Testis (tissue), 3 donors: ENCODE results near the gene GALNT14. TPM values are rescaled to one million over a fixed set of nuclear protein-coding genes. Genes with fewer than 3 reads are reported as not detected.

Experiments used
- DNase-seq: peaks from one replicate; pipeline ENCODE4 v3.0.0-alpha.2; 2019
- H3K27ac ChIP-seq, 2 donors: fragments of 200-600 bp; sonication (generic); one replicate each; pipeline ENCODE4 v1.5.1; 2019
- H3K27me3 ChIP-seq: fragments of 200-600 bp; sonication (generic); one replicate; pipeline ENCODE4 v1.5.1; 2019
- H3K36me3 ChIP-seq: fragments of 200-600 bp; sonication (generic); one replicate; pipeline ENCODE4 v1.5.1; 2017; ENCODE audit warnings: low read depth; ENCODE audit errors: missing control alignments
- H3K4me1 ChIP-seq: fragments of 200-600 bp; sonication (generic); one replicate; pipeline ENCODE4 v1.5.1; 2019
- H3K4me3 ChIP-seq, 2 donors: fragments of 200-600 bp; sonication (generic); one replicate each; pipeline ENCODE4 v1.5.1; 2017 to 2019
- H3K9me3 ChIP-seq: fragments of 200-600 bp; sonication (generic); one replicate; pipeline ENCODE4 v1.5.1; 2017
- CTCF ChIP-seq, 3 experiments: fragments of 450-650 bp in 2 of 3; fragments of 200-600 bp in 1 of 3; sonication (generic) in 1 of 3; IDR thresholded peaks; one replicate each; pipeline ENCODE4 v1.5.1; 2016 to 2019; ENCODE audit warnings: antibody characterized with exemption in 3 of 3, mild to moderate bottlenecking in 2 of 3, moderate library complexity in 1 of 3
- POLR2A ChIP-seq: fragments of 450-650 bp; IDR thresholded peaks from one replicate; pipeline ENCODE4 v1.6.1; 2017; ENCODE audit warnings: antibody characterized with exemption, mild to moderate bottlenecking, moderate library complexity
- WGBS, 2 donors: methylation state at CpG; one replicate each; pipeline ENCODE4 v1.1.5; 2018; 5-methylcytosine and 5-hydroxymethylcytosine counted together
- intact Hi-C: fragments of 100-400 bp; cut with DNase I; formaldehyde crosslinking; loops from one replicate; pipeline ENCODE4 v1.15.1; 2023; ENCODE audit warnings: low total_unique reads
- polyA plus RNA-seq: library from polyadenylated mRNA; stranded (reverse); fragments of 350-450 nt; fragmentation: Illumina TruSeq; extraction: RNeasy Lipid Tissue Mini Kit (QIAGEN cat#74804); gene quantifications from one replicate; pipeline ENCODE4 v1.2.3, GENCODE V29; 2014; ENCODE audit warnings: low read depth, low replicate concordance; ENCODE audit not compliant: insufficient read depth
- total RNA-seq, 2 donors: library from RNA; depleted of rRNA; stranded (reverse); fragments of >200 nt; gene quantifications; one replicate each; pipeline ENCODE4 v1.2.3, GENCODE V29; 2016

Gene GALNT14
- total and polyA plus RNA-seq, 3 donors from 2014 or later = 6.9 to 31.5 (median 11.6) TPM

GRCh38 chr2:30933496-30933895 lies 204.7 kb downstream of the GALNT14 start:
- Histone ChIP-seq H3K27me3 (no peaks in the 10 kb centered on the region), H3K4me3 (no peak overlapping the region), H3K9me3 (no peaks in the 10 kb centered on the region), H3K4me1 (no peaks in the 10 kb centered on the region), H3K27ac (no peak overlapping the region), H3K36me3 (no peaks in the 10 kb centered on the region)
- no peak for DNase-seq
- WGBS, 2 donors = 76 to 79% methylated on average over 5 of the region's 5 CpGs
- no peak for TF ChIP-seq POLR2A
- no peak for TF ChIP-seq CTCF (IDR thresholded peaks at IDR 0.05)
- intact Hi-C loops = no loop called here

DNA sequence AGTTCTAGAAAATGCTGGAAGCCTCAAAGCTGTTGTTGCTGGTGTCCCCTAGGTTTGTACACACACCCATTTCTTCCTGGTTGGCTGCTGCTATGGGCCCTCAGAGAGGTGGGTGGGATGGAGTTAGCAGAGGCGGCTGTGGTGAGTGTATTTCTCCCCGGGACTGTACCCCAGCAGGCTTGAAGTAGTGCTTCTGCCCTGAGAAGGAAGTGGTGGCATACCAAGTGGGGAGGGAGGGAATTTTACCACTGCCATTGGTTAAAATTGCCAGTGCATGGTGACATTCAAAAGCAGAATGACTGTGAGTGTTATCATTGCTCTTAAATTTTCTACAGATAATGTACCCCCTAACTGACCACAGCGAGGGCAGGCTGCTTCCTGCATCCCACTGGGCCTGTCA lies 205.4 kb downstream of the GALNT14 start:
- intact Hi-C loops = no loop called here
- Histone ChIP-seq H3K27me3 (no peaks in the 10 kb centered on the region), H3K4me1 (no peaks in the 10 kb centered on the region), H3K27ac (no peak overlapping the region), H3K36me3 (no peaks in the 10 kb centered on the region), H3K9me3 (no peaks in the 10 kb centered on the region), H3K4me3 (no peak overlapping the region)
- DNase-seq = no peak
- TF ChIP-seq POLR2A (no peak), CTCF (IDR thresholded peaks at IDR 0.05) (no peak)
- WGBS, 2 donors = 86 to 91% methylated on average over 3 of the region's 3 CpGs

GRCh38 chr2:30931841-30932407 lies 206.3 kb downstream of the GALNT14 start:
- H3K27me3 ChIP-seq = no peaks in the 10 kb centered on the region
- no peaks in the 10 kb centered on the region for H3K36me3 ChIP-seq
- no peak overlapping the region for H3K27ac ChIP-seq
- WGBS, 2 donors = 70 to 72% methylated on average over 17 to 19 of the region's 19 CpGs
- H3K9me3 ChIP-seq = no peaks in the 10 kb centered on the region
- intact Hi-C loops = no loop called here
- DNase-seq = no peak
- H3K4me3 ChIP-seq = no peak overlapping the region
- H3K4me1 ChIP-seq = no peaks in the 10 kb centered on the region
- TF ChIP-seq POLR2A = no peak
- TF ChIP-seq CTCF (IDR thresholded peaks at IDR 0.05) = no peak

GRCh38 chr2:30930716-30931115 lies 207.5 kb downstream of the GALNT14 start:
- Histone ChIP-seq H3K36me3 (no peaks in the 10 kb centered on the region), H3K27ac (no peak overlapping the region), H3K27me3 (no peaks in the 10 kb centered on the region), H3K9me3 (no peaks in the 10 kb centered on the region), H3K4me1 (no peaks in the 10 kb centered on the region), H3K4me3 (no peak overlapping the region)
- intact Hi-C loops = no loop called here
- DNase-seq = no peak
- WGBS, 2 donors = 78 to 86% methylated on average over 2 to 3 of the region's 3 CpGs
- no peak for TF ChIP-seq CTCF (IDR thresholded peaks at IDR 0.05)
- TF ChIP-seq POLR2A = no peak

- Histone ChIP-seq H3K9me3 (no peaks in the 10 kb centered on the region), H3K4me3 (no peak overlapping the region), H3K4me1 (no peaks in the 10 kb centered on the region), H3K27ac (no peak overlapping the region), H3K27me3 (no peaks in the 10 kb centered on the region), H3K36me3 (no peaks in the 10 kb centered on the region)
- no peak for TF ChIP-seq CTCF (IDR thresholded peaks at IDR 0.05)
- TF ChIP-seq POLR2A = no peak
- intact Hi-C loops = no loop called here
- DNase-seq = no peak
- 76% methylated on average over 7 of the region's 7 CpGs for WGBS, 2 donors
Measured at GRCh38 chr2:30927465-30928075, 210.7 kb downstream of the GALNT14 start.
